GM12873 (cell line): ENCODE measurements around the gene TMEM255B.

Experiments
- TF ChIP-seq, protein P1 (sequence below): IDR thresholded peaks from 2 replicates; pipeline ENCODE4 v1.5.1; 2012; ENCODE audit warnings: low read depth, mild to moderate bottlenecking, moderate library complexity, low read length, control low read depth; ENCODE audit not compliant: insufficient read depth; ENCODE audit errors: missing control alignments

The TMEM255B gene

DNA sequence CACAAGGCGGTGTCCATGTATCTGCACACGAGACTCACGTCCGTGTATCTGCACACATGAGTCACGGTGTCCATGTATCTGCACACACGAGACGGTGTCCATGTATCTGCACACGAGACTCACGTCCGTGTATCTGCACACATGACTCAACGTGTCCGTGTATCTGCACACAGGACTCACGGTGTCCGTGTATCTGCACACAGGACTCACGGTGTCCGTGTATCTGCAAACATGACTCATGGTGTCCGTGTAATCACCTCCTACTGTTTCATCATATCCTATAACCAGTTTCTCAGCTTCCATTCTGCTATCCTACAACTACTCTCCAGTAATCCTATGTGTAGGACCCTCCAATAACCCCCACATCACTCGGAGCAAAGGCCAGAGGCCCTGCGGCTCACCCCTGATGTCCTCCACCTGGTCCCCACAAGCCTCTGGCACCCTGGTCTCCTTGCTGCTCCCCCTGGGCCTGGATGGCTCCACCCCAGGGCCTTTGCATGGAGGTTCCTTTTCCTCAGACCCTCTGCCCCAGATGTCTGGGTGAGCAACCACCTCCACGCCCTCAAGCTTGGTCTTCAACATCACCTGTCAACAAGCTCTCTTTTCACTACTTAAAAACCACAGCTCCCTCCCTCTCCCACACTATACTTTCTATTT is 2.5 kb upstream of the TMEM255B start:
- TF ChIP-seq, protein P1, sequence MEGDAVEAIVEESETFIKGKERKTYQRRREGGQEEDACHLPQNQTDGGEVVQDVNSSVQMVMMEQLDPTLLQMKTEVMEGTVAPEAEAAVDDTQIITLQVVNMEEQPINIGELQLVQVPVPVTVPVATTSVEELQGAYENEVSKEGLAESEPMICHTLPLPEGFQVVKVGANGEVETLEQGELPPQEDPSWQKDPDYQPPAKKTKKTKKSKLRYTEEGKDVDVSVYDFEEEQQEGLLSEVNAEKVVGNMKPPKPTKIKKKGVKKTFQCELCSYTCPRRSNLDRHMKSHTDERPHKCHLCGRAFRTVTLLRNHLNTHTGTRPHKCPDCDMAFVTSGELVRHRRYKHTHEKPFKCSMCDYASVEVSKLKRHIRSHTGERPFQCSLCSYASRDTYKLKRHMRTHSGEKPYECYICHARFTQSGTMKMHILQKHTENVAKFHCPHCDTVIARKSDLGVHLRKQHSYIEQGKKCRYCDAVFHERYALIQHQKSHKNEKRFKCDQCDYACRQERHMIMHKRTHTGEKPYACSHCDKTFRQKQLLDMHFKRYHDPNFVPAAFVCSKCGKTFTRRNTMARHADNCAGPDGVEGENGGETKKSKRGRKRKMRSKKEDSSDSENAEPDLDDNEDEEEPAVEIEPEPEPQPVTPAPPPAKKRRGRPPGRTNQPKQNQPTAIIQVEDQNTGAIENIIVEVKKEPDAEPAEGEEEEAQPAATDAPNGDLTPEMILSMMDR: no peak

- TF ChIP-seq, protein P1: no peak
Observed at GRCh38 chr13:113759525-113760137, 605 bp downstream of the TMEM255B start.

- TF ChIP-seq, protein P1: no peak
Observed at GRCh38 chr13:113761136-113761535, 2.1 kb downstream of the TMEM255B start.

DNA sequence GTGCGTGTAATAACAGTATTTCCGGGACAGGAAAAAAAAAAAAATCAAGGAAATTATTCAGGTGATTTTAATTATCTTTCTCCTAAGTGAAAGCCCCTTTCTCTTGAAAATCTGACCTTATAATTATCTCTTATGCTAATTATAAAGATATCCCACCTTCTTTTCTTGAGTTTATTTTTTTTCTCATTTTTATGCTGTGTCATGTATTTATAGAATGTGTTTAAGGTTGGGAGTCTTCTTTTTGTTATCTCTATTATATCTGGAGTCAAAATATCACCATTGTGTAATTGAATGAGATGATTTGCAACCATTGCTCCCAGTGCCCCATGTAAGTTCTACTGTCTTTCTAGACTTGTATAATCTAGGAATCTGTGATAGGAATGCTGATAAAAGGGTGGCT is 3.0 kb downstream of the TMEM255B start:
- TF ChIP-seq, protein P1: no peak

DNA sequence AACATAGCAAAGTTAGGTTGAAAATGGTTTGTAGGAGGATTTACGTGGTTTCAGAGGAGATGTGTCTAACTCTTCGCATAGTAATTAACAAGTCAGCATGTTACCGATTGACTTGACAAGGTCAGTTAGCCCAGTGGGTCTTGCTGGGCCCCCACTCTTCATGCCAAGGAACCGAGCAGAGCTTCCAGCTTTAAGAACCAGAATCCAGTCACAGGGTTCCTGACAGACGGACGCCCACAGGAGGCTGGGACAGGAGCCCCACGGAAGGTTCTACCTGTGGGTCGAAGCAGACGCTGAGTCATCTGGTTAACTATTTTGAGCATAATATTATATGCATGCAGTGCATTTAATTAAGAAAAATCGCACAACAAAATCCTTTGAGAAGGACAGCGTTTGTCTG is 3.5 kb downstream of the TMEM255B start:
- TF ChIP-seq, protein P1: no peak

DNA sequence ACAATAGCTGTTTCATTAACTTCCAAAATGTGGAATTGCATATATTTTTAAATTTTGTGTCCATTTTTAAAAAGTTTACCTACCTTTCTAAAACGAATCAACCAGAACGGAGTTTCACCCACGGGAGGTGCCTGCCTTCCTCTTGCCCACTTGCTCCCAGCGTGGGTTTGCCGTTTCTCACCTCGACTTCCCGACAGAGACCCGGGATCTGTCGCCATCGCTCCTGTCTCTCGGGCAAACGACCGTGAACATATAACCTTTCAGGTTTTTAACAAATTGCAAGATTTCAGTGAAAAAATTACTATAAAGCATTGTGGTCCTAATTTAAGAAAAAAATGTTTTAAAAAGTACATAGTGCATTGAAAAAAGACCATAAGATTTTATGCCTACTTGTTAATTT is 4.2 kb downstream of the TMEM255B start:
- TF ChIP-seq, protein P1: no peak

DNA sequence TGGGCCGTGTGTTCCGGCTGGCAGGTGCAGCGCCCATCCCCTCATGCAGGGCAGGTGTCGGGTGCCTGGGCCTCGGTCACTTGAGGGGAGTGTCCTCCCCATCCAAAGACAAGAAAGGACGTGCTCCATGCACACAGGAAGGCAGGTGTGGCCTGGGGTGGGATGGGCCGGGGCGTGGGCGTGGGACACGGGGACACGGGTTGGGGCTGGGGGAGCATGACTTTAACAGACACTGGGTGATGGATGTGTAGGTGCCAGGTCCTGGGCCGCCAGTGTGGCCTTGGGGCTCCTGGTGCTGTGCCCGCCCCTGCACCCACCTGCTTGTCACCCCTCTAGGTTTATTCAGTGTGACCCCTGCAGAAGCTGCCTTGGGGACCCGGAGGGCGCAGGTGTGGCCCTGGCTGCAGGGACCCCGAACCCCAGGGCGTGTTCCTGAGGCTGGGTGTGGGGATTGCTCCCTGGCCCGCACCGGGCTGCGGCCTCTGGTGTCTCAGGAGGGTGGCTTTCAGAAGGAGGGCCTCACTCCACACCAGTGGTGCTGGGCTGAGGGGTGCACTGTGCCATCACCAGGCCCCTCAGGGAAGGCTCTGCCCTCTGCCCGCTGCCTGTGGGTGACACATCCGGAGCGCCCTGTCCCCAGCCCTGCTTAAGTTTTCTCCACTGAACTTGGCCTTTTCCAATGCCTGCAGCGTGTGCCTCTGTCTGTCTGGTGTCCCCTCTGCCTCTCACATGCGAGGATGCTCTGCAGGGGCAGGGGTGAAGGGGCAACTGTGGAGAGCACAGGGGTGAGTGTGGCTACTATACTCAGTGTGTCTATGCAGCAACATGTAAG is 5.2 kb downstream of the TMEM255B start:
- TF ChIP-seq, protein P1: no peak
